Lower leg skin (tissue), 4 donors: ENCODE data around the gene SIX3. TPM values are rescaled to one million over a fixed set of nuclear protein-coding genes. Genes with fewer than 3 reads are reported as not detected.

ENCODE experiments used
- DNase-seq, 2 donors: peaks; one replicate each; pipeline ENCODE4 v3.0.0-alpha.2; 2019; ENCODE audit warnings: low spot score in 2 of 2
- H3K4me3 ChIP-seq: fragments of 200-600 bp; sonication (generic); 2 replicates; pipeline ENCODE4 v1.5.1; 2017; ENCODE audit warnings: mild to moderate bottlenecking, low read depth; ENCODE audit not compliant: poor library complexity, severe bottlenecking
- POLR2A ChIP-seq, 2 donors: fragments of 450-650 bp; IDR thresholded peaks; one replicate each; pipeline ENCODE4 v1.6.1; 2016 to 2017; ENCODE audit warnings: antibody characterized with exemption in 2 of 2, mild to moderate bottlenecking in 1 of 2, moderate library complexity in 1 of 2
- WGBS, 2 donors: methylation state at CpG; one replicate each; pipeline ENCODE4 v1.1.5; 2018; 5-methylcytosine and 5-hydroxymethylcytosine counted together
- intact Hi-C: fragments of 100-400 bp; cut with DNase I; formaldehyde crosslinking; loops from one replicate; pipeline ENCODE4 v1.15.0; 2023; ENCODE audit warnings: low total_unique reads
- total RNA-seq, 4 donors: library from RNA; depleted of rRNA; stranded (reverse); fragments of >200 nt; gene quantifications; one replicate each; pipeline ENCODE4 v1.1.0, GENCODE V29; 2016
- TF ChIP-seq, protein P1 (sequence below), 3 donors: fragments of 450-650 bp; IDR thresholded peaks; one replicate each; pipeline ENCODE4 v1.5.1; 2016; ENCODE audit warnings: antibody characterized with exemption in 3 of 3, mild to moderate bottlenecking in 3 of 3, moderate library complexity in 2 of 3

Gene SIX3
- total RNA-seq, 4 donors from 2014 or later, result not detected

DNA sequence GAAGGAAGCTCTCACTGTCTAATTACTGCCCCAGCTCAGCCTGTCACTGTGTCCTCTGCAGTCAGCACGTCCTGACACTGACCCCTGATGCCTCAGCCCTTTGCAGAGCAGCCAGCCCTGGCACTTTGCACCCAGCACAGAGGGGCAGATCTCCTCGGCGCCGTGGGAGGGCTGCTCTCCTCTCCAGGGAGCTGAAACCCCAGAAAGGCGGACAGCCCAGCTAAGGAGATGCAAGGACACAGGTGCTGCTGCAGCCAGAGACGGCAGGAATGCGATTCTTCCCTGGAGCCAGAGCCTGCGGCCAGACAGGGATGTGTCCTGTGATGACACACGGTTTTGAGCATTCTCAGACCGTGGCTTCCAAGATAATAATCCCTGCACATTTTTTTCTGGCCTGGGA lies 34.5 kb upstream of the SIX3 start:
- intact Hi-C loops, result no loop called here
- WGBS, 2 donors, result 43 to 44% methylated on average over 9 of the region's 10 CpGs

DNA sequence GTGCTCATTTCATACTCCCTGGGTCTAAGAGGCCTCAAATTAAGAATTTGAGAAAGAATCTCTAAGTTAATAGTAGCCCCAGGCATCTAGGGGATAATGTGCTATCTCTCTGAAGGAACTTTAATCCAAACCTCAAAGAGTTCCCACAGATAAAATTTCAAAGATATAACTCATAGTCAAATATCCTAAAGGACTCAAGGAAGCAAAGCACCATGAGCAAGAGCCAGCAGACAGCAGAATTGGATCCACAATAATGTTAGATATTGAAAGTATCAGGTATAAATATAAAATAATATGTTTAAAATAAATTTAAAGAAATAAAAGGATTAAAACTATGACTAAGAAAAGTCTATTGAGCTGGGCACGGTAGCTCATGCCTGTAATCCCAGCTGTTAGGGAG lies 31.7 kb upstream of the SIX3 start:
- H3K4me3 ChIP-seq, result no peak overlapping the region
- 89 to 90% methylated on average over 1 of the region's 1 CpG for WGBS, 2 donors
- DNase-seq, result no peak
- intact Hi-C loops, result no loop called here
- TF ChIP-seq, protein P1, sequence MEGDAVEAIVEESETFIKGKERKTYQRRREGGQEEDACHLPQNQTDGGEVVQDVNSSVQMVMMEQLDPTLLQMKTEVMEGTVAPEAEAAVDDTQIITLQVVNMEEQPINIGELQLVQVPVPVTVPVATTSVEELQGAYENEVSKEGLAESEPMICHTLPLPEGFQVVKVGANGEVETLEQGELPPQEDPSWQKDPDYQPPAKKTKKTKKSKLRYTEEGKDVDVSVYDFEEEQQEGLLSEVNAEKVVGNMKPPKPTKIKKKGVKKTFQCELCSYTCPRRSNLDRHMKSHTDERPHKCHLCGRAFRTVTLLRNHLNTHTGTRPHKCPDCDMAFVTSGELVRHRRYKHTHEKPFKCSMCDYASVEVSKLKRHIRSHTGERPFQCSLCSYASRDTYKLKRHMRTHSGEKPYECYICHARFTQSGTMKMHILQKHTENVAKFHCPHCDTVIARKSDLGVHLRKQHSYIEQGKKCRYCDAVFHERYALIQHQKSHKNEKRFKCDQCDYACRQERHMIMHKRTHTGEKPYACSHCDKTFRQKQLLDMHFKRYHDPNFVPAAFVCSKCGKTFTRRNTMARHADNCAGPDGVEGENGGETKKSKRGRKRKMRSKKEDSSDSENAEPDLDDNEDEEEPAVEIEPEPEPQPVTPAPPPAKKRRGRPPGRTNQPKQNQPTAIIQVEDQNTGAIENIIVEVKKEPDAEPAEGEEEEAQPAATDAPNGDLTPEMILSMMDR (IDR thresholded peaks at IDR 0.05), result no peak
- TF ChIP-seq POLR2A (IDR thresholded peaks at IDR 0.05), result no peak

More for the DNA sequence above, 34.5 kb upstream of the SIX3 start:
- no peak overlapping the region for H3K4me3 ChIP-seq
- no peak for DNase-seq
- TF ChIP-seq POLR2A (IDR thresholded peaks at IDR 0.05), result no peak
- TF ChIP-seq, protein P1 (IDR thresholded peaks at IDR 0.05), result no peak

DNA sequence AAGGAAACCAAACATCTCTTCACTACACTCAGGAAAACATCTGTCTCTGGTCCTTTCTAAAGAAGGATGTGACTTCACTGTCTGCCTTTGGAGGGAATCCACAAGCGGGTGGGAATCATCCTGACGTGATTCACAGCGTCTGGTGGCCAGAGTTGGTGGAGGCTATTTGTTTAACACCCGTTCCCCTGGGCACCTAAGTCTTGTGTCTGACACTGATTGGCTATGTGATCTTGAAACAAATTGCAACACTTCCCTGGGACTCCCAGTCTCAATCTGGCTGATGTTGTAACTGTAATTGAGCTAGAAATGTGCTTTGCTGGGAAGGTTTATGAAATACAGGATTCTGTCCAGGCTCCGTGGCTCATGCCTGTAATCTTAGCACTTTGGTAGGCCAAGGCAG lies 28.8 kb upstream of the SIX3 start:
- intact Hi-C loops, result no loop called here
- 30 to 59% methylated on average over 5 of the region's 5 CpGs for WGBS, 2 donors

DNA sequence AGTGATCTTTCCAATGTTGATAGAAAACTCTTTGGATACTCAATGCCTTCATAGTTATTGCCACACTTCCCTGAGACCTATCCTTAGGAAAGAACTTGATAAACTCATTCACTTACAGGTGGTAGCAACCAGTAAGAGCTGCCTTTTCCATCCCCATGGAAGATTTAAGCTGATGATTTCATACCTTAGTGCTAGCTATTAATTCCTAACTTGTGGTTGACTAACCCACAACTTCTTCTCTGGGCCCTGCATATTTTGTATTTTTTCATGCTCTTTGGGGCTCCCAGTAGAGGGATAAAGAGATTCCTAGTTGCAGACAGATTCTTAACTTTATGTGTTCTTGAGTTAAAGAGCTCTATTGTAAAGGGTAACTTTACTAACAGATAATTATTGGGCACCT lies 25.2 kb upstream of the SIX3 start:
- TF ChIP-seq POLR2A (IDR thresholded peaks at IDR 0.05), result no peak
- TF ChIP-seq, protein P1 (IDR thresholded peaks at IDR 0.05), result no peak
- intact Hi-C loops, result no loop called here
- no peak for DNase-seq
- H3K4me3 ChIP-seq, result no peak overlapping the region

More for the DNA sequence above, 28.8 kb upstream of the SIX3 start:
- DNase-seq, result peak in 1 of 2 donors; percentile 47
- TF ChIP-seq POLR2A (IDR thresholded peaks at IDR 0.05), result no peak
- TF ChIP-seq, protein P1 (IDR thresholded peaks at IDR 0.05), result no peak
- H3K4me3 ChIP-seq, result no peak overlapping the region

DNA sequence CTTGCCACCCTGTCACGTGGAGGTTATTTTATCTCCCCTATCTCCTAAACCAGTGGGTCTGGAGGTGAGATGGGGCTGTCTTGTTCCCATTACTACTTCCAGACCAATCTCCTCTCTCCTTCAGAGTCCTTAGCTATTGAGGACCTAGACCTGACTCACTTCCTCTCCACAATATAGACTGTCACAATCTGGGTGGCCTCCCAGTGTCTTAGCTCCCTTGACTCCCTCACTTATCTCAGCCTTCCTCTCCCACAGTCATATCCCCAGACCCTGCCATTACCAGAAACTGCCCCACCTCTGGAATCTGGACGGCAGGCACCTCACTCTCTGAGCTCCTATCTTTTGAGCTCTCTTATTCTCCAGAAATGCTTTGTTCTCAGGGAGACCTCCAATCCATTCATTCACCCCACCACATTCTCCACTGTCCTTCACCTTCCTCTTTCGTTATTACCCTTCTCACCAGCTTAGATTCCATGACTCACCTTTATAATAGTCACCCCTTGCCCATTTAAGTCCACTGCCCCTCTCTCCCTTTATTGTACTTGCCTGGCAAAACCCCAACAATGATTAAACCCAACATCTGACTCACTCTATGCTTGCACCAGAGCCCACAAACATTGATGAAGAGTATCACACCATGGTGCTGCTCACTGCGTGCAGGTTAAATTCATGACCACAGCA lies 23.3 kb upstream of the SIX3 start:
- 69 to 79% methylated on average over 4 of the region's 4 CpGs for WGBS, 2 donors
- no peak for DNase-seq
- H3K4me3 ChIP-seq, result no peak overlapping the region
- TF ChIP-seq, protein P1 (IDR thresholded peaks at IDR 0.05), result no peak
- no peak for TF ChIP-seq POLR2A (IDR thresholded peaks at IDR 0.05)
- intact Hi-C loops, result no loop called here

DNA sequence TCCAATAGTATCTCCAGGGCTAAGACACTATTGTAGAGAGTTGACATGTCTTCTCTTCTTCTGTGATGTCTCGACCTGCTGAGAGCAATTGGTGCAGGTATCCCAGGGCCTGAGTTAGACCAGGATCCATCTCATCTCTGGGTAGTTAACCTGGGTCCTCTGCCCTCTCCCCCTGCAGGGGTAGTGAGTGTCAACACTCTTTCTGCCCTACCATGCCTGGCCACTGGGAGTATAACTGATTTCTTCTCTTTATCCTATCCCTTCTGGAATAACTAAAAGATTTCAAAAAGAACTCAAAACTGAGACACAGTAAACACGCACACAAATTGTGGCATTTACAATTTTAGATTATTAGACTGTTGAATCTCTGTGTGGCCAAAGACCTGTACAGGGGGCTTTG lies 20.8 kb upstream of the SIX3 start:
- WGBS, 2 donors, result 39 to 51% methylated on average over 2 of the region's 2 CpGs
- intact Hi-C loops, result no loop called here
- H3K4me3 ChIP-seq, result no peak overlapping the region
- no peak for DNase-seq
- TF ChIP-seq, protein P1 (IDR thresholded peaks at IDR 0.05), result no peak
- no peak for TF ChIP-seq POLR2A (IDR thresholded peaks at IDR 0.05)
